ENCODE results near the gene RTN4IP1.

DNA sequence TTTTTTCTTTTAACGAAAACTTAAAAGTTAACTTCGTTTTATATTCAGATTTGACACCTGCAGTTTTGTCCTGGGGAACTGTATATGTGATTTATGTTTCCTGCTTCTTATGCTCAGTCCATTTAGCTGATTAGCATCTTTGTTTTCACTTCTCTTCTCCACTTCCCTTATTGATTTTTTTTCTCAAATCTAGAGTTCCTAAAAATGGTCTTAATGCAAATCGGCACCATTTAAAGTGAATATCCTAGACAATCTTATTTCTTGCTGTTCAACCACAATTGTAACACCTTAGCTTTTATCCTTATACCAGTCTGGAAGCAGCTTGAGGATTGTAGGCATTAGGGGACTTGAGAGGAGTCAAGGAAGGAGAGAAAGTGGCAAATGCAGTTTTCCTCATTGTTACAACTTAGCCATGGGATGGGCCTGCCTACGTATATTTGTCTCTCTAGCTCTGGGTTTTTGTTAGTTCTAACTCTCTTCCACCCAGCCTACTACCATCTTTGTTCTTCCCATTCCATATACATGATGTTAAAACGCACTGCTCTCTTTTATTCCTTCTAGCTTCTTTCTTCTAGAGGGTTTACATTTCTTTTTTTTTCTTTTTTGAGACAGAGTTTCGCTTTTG, 8.5 kb upstream of the RTN4IP1 start:
- TF ChIP-seq, protein P1, sequence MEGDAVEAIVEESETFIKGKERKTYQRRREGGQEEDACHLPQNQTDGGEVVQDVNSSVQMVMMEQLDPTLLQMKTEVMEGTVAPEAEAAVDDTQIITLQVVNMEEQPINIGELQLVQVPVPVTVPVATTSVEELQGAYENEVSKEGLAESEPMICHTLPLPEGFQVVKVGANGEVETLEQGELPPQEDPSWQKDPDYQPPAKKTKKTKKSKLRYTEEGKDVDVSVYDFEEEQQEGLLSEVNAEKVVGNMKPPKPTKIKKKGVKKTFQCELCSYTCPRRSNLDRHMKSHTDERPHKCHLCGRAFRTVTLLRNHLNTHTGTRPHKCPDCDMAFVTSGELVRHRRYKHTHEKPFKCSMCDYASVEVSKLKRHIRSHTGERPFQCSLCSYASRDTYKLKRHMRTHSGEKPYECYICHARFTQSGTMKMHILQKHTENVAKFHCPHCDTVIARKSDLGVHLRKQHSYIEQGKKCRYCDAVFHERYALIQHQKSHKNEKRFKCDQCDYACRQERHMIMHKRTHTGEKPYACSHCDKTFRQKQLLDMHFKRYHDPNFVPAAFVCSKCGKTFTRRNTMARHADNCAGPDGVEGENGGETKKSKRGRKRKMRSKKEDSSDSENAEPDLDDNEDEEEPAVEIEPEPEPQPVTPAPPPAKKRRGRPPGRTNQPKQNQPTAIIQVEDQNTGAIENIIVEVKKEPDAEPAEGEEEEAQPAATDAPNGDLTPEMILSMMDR (IDR thresholded peaks at IDR 0.05): no peak
- TF ChIP-seq, protein P2, sequence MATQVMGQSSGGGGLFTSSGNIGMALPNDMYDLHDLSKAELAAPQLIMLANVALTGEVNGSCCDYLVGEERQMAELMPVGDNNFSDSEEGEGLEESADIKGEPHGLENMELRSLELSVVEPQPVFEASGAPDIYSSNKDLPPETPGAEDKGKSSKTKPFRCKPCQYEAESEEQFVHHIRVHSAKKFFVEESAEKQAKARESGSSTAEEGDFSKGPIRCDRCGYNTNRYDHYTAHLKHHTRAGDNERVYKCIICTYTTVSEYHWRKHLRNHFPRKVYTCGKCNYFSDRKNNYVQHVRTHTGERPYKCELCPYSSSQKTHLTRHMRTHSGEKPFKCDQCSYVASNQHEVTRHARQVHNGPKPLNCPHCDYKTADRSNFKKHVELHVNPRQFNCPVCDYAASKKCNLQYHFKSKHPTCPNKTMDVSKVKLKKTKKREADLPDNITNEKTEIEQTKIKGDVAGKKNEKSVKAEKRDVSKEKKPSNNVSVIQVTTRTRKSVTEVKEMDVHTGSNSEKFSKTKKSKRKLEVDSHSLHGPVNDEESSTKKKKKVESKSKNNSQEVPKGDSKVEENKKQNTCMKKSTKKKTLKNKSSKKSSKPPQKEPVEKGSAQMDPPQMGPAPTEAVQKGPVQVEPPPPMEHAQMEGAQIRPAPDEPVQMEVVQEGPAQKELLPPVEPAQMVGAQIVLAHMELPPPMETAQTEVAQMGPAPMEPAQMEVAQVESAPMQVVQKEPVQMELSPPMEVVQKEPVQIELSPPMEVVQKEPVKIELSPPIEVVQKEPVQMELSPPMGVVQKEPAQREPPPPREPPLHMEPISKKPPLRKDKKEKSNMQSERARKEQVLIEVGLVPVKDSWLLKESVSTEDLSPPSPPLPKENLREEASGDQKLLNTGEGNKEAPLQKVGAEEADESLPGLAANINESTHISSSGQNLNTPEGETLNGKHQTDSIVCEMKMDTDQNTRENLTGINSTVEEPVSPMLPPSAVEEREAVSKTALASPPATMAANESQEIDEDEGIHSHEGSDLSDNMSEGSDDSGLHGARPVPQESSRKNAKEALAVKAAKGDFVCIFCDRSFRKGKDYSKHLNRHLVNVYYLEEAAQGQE (IDR thresholded peaks at IDR 0.05; ENCODE audit: low read depth, low read length): no peak
- no peak for TF ChIP-seq FOXM1 (IDR thresholded peaks at IDR 0.05; ENCODE audit: low read depth)
- no peak for TF ChIP-seq POLR2AphosphoS5 (IDR thresholded peaks at IDR 0.05; ENCODE audit: low read depth, low read length)
- TF ChIP-seq, protein P3, sequence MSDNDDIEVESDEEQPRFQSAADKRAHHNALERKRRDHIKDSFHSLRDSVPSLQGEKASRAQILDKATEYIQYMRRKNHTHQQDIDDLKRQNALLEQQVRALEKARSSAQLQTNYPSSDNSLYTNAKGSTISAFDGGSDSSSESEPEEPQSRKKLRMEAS (IDR thresholded peaks at IDR 0.05; ENCODE audit: low read depth): no peak
- TF ChIP-seq, protein P4, sequence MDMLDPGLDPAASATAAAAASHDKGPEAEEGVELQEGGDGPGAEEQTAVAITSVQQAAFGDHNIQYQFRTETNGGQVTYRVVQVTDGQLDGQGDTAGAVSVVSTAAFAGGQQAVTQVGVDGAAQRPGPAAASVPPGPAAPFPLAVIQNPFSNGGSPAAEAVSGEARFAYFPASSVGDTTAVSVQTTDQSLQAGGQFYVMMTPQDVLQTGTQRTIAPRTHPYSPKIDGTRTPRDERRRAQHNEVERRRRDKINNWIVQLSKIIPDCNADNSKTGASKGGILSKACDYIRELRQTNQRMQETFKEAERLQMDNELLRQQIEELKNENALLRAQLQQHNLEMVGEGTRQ (IDR thresholded peaks at IDR 0.05; ENCODE audit: borderline replicate concordance, low read depth, low read length): no peak

Data from SK-N-SH (cell line).